Ovary (tissue), 3 donors: ENCODE results near the gene AFAP1L2.

ENCODE experiments used
- EP300 ChIP-seq: sonication (generic); formaldehyde crosslinking; IDR thresholded peaks from one replicate; pipeline ENCODE4 v1.6.1; 2017; ENCODE audit warnings: antibody characterized with exemption
- POLR2A ChIP-seq: fragments of 450-650 bp; IDR thresholded peaks from one replicate; pipeline ENCODE4 v1.6.1; 2017; ENCODE audit warnings: antibody characterized with exemption, mild to moderate bottlenecking, moderate library complexity
- TF ChIP-seq, protein P1 (sequence below), 3 donors: fragments of 450-650 bp in 2 of 3; fragments of 200-600 bp in 1 of 3; IDR thresholded peaks; one replicate each; pipeline versions ENCODE4 v1.5.1 to v1.8.0; 2016 to 2022; ENCODE audit warnings: antibody characterized with exemption in 3 of 3, mild to moderate bottlenecking in 1 of 3
- donor health status: DM: no; HTN: no; CAD: no.

DNA sequence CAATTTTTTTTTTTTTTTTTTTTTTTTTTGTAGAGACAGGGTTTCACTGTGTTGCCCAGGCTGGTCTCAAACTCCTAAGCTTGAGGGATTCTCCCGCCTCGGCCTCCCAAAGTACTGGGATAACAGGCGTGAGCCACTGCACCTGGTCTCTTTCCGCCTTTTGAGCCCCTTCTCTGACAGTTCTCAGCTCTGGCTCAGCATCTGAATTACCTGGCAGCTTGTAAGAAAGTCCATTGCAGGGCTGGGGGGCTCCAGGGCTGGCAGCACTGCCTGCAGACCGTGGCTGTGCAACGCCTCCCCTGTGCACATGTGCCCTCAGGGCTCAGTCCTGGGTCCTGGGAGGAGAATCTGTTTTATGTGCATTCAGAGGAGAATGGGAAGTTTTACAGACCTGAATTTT is 127.6 kb downstream of the AFAP1L2 start:
- TF ChIP-seq POLR2A: no peak
- TF ChIP-seq, protein P1, sequence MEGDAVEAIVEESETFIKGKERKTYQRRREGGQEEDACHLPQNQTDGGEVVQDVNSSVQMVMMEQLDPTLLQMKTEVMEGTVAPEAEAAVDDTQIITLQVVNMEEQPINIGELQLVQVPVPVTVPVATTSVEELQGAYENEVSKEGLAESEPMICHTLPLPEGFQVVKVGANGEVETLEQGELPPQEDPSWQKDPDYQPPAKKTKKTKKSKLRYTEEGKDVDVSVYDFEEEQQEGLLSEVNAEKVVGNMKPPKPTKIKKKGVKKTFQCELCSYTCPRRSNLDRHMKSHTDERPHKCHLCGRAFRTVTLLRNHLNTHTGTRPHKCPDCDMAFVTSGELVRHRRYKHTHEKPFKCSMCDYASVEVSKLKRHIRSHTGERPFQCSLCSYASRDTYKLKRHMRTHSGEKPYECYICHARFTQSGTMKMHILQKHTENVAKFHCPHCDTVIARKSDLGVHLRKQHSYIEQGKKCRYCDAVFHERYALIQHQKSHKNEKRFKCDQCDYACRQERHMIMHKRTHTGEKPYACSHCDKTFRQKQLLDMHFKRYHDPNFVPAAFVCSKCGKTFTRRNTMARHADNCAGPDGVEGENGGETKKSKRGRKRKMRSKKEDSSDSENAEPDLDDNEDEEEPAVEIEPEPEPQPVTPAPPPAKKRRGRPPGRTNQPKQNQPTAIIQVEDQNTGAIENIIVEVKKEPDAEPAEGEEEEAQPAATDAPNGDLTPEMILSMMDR (IDR thresholded peaks at IDR 0.05): no peak
- no peak for TF ChIP-seq EP300
